ENCODE data around the gene RNFT2.

The RNFT2 gene, protein sequence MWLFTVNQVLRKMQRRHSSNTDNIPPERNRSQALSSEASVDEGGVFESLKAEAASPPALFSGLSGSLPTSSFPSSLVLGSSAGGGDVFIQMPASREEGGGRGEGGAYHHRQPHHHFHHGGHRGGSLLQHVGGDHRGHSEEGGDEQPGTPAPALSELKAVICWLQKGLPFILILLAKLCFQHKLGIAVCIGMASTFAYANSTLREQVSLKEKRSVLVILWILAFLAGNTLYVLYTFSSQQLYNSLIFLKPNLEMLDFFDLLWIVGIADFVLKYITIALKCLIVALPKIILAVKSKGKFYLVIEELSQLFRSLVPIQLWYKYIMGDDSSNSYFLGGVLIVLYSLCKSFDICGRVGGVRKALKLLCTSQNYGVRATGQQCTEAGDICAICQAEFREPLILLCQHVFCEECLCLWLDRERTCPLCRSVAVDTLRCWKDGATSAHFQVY

DNA sequence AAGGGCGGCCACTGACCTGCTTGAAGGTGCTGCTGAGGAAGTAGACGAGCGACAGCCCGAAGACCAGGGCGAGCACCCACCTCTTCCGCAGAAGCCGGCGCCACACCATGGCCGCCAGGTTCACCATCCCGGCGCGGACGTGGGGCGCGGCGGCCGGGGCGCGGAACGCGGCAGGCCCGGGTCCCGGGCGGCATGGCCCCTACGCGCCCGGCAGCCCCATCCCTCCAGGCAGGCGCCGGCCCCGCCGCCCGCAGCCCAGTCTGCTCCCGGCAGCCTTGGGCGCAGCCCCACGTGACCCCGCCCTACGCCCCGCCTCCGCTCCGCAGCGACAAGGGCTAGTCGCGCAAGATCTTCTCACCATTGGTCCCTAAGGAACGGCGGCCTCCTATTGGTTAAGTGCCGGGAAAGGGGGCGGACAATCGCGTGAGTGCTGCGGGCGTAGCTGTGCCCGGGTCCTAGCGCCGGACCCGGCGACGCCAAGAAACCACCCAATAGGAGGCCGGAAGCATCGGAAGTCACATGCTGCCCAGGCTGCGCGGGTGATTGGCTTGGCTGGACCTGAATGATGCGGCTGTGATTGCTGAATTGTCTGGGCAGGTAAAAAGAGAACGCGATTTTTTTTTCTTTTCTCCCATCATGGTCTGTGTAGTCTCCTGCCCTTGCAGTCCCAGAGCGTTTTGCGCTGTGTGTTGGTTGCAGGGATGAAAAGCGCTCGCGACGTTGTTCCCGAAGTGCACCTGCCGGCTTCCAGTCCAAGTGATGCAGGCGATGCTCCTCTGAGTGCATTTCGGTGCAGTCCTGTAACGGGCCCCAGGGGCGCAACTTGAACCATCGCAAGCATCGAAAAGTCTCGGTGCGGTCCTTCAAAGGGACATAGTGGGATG is at the start of gene RNFT2, which contains the start of gene SPRING1:
RNFT2 (plus strand) TSS at position 542 of the 884 bp plus-strand sequence. CDS start 2,183 bp downstream, outside the sequence.
SPRING1 (minus strand) TSS at position 296 of the 884 bp plus-strand sequence; CDS start at position 127, 169 bp downstream.
- peak; percentile 95 to 99 (median 98) for DNase-seq

DNA sequence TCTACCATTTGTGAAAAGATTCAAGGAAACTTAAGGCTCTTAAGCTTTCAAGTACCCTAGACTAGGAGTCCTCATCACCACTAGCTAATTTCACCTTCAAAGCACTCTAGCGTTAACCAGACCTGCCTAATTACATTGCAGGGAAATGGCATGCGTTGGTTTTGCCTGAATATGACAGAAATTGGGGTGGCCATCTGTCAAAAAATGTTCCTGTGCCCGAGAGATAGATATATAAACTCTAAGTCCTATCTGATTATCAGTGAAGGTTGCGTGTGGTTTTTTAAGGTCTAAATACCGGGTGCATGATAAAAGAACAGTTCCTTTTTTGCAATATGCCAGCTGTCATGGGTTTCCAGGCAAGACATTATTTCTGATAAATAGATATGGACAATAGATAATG is 48.6 kb upstream of the RNFT2 start:
- DNase-seq: no peak

DNA sequence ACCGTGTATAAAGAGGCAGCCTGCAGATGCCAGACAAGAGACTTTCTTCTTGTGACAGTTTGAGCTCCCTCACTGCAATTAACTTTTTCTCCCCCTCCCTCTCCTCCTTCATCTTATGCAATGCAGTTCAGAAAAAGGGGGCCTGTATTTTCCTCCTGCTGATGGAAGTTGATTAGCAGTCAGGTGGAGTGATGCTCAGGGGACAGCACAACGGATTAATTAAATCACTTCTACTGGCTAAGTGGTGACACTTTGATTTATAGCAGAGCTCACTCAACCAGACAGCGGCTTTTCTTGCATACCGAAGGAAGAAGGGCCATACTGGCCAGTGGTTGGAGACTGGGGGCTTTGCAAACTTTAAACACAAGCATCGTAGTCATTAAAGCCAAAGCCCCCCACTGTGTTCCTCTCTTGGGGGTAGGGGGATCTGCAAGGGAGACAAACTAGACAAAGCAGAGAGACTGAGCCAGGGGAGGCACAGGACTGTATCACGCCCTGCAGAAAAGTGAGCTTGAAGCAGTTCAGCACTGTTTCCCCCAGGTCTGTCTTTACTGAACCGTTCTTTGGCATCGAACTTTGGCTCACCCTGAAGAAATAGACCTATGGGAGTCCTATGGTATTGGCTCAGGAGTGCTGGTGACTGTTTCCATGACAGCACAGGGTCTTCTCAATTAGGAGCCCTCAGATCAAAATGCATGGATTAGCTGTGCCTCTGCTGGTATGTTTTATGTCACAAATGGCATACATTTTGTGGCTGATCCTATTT is 48.0 kb upstream of the RNFT2 start:
- no peak for DNase-seq

DNA sequence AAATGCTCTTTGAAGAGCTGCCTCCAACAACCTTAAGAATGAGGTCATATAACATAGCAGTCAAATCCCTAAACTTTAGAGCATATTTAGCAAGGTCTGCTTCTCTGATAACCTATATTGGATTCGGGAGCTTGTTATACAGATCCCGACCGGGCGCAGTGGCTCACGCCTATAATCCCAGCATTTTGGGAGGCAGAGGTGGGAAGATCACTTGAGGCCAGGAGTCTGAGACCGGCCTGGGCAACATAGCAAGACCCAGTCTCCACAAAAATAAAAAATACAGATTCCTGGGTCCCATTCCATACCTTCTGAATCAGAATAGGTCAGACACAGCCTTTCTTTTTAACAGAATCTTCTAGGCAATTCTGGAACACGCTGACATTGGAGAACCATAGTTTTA is 46.9 kb upstream of the RNFT2 start:
- no peak for DNase-seq

DNA sequence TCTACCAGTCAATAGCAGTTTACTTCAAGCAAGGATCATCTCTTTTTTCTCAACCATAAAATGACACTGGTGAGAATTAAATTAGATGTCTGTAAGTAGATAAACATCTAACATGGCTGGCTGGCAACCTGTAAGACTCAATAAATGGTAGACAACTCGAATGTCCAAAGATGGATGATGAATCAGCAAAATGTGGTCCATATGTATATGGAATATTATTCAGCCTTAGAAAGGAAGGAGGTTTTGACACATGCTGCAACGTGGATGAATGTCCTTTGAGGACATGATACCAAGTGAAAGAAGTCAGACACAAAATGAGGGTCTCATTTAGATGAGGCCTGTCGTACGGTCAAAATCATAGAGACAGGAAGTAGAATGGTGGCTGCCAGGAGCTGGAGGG is 46.5 kb upstream of the RNFT2 start:
- no peak for DNase-seq

DNA sequence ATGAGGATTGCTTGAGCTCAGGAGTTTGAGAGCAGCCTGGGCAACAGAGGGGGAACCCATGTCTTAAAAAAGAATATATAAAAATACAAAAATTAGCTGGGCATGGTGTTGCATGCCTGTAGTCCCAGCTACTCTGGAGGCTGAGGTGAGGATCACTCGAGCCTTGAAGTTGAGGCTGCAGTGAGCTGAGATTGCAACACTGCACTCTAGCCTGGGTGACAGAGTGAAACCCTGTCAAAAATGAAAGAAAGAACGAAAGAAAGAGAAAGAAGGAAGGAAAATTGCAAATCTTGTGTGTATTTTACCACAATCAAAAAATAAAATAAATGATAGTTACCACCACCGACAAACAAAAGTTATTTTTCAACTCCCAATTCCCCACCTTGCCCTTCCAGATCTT is 45.5 kb upstream of the RNFT2 start:
- DNase-seq: no peak

DNA sequence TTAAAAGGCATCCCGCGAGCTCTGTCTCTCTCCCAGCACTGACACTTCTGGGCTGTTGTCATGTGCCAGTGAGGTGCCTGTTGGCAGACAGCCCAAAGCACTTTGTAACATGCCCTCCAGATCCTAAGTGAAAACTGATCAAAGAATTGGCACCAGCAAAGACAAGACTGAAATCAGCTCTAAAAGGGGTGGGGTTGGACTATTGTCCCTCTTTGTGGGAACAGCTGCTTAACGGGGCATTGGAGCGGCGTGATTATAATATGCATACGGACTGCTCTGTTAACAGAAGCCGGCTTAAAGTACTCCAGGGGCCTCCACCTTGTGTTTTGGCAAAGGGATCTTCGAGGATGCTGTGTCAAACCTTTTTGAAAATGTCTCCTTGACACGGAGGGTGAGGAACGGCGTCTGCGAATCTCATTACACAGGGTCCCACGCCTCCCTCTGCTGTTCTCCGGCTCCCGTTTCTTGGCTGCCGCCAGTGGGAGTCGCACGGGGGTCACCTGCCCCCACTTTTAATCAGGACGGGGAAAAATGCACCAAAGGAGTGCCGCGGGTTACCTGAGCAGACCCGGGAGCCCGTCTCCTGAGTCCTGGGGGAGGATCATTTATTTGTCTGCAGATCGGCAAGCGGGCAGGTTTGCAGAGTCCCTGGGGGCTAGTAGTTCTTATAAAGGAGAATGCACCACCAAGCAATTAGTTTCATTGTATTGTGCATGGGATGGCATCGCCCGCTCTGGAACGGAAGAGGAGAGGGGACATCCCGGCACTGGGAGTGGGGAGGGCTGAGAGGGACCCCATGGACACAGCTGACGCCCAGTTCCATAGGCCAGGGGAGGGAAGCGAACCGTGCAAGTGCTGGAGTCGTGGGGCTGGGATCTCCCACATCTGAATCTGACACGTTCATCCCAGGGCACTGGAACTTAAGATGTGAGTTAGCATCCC is 44.6 kb upstream of the RNFT2 start:
- no peak for DNase-seq

DNA sequence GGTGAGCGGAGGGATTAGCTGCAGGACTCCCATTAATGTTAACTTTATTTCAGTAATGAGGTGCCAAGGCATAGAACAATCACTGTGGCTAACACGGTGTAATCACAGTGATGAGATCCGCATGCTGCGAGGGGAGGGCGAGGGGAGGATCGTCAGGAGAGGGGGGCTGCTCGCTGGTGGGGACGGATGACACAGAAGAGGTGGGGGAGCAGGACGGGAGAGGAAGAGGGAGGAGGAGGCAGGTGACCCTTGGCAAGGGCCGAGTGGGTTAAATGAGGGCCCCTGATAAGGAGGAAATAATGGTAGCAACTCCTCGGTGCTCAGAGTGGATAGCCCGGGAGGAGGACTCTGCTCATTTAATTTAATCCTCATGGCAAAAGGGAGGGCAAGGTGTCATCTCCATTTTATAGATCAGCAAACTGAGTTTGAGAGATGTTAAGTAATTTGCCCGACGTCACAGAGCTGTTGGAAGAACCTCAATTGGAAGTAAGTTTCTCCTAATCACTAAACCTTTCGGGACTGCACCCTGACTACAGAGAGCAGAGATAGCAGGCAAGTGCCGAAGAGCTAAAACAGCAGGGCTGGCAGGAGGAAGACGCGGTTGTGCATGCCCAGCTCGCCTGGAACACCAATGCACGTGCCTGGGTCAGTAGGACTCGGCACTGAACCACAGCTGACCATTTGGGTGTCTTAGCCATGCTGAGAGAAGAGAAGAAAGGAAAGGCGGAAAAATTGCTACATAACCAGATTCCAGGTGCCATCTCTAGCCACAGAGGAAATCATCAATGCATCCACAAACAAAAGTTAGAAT is 43.3 kb upstream of the RNFT2 start:
- DNase-seq: no peak

DNA sequence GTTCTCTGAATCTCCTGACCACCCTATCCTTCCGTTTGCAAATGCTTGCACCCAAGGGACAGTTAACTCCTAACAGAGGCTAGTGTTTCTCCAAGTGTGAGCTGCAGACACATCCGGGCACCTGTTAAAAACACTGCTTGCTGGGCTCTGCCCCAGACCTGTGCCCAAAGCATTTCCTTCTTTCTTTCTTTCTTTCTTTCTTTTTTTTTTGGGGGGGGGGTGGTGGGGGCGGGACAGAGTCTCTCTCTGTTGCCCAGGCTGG is 42.7 kb upstream of the RNFT2 start:
- DNase-seq: no peak

DNA sequence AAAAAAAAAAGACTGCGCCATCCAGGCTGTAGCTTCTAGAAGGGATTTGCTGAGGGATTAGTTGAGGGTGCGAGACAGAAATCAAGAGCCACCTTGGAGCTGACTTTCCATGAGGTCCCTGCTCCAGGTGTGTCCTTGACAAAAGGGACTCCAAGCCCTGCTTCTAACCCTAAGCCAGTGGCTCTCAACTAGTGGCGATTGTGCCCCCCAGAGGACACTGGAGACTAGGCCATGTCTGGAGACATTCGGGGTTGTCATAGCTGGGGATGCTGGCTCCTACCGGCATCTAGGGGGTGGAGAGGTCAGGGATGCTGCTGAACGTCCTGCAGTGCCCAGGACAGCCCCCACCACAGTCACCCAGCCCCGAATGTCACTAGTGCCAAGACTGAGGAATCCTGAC is 40.8 kb upstream of the RNFT2 start:
- no peak for DNase-seq

DNA sequence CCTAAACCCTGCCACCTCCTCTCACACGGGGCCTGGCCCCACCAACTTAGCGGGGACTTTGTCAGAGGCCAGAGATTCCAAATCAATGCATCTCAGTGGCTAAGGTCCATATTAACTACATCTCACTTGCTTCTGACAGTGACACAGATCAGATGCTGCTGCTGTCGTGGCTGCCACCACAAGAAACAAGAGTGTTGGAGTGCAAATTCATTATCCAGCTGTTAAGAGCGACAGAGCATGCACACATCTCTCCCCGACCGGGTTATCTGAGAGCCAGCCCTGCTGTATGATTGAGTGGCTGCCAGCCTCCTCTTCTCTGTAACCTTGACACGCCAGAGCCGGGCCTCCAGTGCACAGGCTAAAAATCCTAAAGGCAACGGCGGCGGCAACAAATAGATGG is 40.4 kb upstream of the RNFT2 start:
- DNase-seq: no peak

DNA sequence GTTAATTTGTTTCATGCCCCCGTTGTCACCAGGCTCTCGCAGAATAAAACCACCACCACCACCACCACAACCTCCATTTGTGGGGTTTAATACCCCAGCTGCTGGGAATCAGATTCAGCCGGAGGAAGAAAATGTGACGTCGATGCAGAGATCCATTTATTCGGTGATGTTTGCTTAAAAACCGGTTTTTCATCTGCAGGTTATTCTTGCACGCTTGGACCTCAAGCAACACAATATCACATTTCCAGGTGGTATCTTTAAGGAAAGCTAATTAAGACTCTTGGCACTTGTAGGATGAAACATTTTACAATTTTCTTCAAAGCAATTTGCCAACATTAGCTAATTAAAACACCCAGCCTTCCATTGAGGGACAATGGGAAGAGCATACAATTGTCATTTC is 40.0 kb upstream of the RNFT2 start:
- no peak for DNase-seq

DNA sequence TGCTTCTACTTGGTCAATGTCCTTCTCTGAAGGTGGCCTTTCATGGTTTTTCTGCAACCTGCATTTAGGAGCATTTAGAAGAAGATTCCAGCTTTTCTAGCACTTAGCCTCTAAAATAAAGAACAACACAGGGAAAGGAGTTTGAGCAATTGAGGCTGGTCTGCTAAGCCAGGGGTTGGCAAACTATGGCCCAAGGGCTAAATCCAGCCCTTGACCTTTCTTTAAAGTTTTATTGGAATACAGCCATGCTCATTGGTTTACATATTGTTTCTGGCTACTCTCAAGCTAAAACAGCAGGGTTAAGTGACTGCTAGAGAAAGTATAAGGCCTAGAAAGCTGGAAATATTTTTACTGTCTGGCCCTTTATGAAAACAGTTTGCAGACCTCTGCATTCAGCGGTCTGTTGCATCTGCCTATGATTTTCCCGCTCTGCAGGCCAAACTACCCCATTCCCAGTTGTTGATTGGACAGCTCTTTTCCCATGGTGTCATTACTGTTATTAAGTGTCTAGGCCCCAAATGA is 39.5 kb upstream of the RNFT2 start:
- no peak for DNase-seq

DNA sequence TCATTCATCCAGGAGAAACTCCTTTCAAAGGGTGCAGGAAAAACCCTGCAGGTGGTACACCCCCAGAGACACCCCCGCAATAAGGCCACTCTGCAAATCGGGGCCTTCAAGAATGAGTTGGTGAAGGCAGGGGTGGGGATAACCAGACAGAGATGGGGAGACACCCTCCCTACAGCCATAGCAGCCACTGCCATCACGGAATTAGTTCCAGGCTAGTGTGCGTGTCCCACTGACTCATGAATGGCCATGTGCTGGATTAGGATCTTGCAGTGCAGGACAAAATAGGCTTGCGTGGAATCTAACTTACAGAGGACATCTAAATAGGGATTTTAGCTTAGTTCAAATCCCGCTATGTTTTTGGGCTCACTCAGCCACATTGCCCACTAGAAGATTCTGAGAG is 38.0 kb upstream of the RNFT2 start:
- DNase-seq: no peak

DNA sequence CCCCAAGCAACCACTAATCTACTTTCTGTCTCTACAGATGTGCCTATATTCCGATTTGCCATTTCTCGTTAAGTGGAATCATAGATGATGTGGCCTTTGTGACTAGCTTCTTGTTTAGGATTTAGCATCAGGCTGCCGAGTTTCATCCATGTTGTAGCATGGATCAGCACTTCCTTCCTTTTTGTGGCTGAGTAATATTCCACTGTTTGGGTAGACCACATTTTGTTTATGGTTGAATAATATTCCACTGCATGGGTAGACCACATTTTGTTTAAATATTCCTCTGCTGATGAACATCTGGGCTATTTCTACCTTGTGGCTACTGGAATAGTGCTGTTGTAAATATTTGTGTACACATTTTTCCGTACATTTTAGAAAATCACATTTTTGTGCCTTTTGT is 36.7 kb upstream of the RNFT2 start:
- no peak for DNase-seq

DNA sequence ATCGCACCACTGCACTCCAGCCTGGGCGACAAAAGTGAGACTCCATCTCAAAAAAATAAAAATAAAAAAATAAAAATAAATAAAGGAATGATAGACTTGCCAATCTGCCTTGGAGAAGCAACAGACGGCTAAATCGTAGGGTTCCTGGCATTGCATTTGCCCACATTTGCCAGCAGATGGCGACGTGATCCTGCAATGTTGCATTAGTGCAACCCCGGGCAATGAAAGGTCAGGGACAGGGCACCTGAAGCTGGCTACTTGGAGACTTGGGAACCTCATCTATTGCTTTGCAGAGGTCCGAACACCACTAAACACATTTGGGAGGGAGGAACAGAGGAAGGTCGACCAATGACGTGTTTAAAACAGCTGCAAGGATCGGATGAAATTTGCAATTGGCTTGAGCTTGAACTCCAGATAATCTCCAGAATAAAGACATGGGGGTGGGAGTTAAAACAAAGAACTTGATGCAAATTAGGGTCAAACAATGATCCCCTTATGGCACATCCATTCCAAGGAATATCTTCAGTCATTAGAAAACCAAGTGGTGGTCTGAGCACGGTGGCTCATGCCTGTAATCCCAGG is 34.8 kb upstream of the RNFT2 start:
- peak in 5 of 6 experiments; percentile 39 to 73 (median 52) for DNase-seq

DNA sequence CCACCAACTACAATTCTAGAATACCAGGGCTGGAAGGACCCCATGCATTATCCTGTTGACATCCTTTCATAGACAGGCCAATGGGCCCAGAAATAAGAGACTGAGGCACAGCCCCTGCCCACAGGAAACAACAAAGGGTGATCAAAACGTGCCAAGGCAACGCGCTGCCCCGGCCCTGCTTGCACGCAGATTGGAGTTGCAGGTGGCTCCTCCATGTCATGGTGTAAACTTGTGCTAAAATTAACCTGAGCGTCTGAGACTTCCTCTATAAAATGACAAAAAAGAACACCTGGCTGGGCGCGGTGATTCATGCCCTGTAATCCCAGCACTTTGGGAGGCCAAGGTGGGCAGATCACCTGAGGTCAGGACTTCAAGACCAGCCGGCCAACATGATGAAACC is 30.4 kb upstream of the RNFT2 start:
- DNase-seq: no peak

DNA sequence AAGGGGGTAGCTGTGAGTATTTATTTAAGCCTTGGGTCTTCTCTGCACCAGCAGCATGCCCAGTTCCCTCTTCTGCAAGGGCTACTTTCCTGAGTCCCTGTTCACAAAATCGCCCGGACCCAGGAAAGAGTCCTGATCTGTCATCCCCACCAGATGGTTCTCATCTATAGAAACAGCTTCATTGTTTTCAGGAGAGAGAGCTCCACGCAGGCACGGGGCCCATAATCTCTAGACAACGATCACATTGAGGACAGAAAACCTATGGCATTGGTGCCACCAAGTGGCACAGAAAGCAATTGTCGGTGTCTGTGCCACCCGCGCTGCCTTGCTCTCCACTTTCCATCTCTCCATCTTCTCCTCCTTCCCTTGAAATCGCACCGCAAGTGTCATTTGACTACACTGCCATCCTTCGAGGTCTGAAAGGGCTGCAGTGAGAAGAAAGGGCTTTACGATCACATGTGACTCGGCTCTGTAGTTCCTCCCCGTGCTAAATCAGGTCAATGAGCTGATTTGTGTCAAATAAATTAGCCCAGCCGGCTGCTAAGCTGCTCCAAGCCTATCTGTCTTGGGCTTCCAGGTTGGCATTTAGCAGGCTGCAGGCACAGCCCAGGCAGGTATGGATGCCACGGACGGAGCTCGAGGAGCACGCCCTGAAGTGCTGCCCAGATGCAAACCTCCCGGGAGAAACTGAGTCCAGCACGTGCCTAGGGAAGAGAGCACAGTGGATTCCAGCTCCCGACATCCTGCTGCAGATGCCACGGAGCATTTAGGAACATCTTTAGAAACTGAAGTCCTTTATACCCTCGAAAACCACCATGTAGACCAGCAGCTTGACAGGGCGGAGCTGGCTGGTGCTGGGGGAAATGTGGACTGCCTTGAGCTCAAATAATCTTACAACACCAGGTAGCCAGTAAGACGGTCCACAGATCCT is 29.0 kb upstream of the RNFT2 start:
- peak; percentile 19 to 66 (median 27) for DNase-seq

DNA sequence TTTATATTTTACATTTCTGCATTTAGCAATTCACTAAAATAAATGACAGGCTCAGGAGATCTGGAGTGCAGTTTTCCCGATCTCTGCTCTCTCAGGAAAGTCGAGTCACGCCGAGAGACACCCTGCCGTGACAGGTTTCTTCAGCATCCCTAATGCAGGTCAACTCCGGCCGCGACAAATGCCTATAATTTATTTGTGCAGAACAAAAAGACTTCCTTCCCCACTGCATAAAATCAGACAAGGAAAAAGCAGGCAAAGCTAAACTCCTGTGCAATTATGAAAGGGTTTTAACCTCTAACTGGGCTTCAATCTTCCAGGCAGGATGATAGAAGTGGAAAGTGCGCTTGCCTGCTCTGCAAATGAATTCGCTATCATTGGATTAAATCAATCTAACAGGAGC is 28.3 kb upstream of the RNFT2 start:
- DNase-seq: no peak
